ENCODE results near the gene POC1A. TPM values are rescaled to one million over a fixed set of nuclear protein-coding genes. Genes with fewer than 3 reads are reported as not detected.

Gene POC1A
- total RNA-seq, 1 donor = 10.0 TPM

- peak; percentile 13 for DNase-seq (ENCODE audit: low read depth)
- TF ChIP-seq CTCF (IDR thresholded peaks at IDR 0.05; ENCODE audit: insufficient read depth, low read length) = no peak
- H3K4me3 ChIP-seq (ENCODE audit: low read depth, low read length) = no peak overlapping the region
Measured at GRCh38 chr3:52099001-52099401, 55.2 kb downstream of the POC1A start.

GRCh38 chr3:52097851-52098507 is 56.2 kb downstream of the POC1A start:
- TF ChIP-seq CTCF (IDR thresholded peaks at IDR 0.05; ENCODE audit: insufficient read depth, low read length) = no peak
- DNase-seq (ENCODE audit: low read depth) = no peak
- H3K4me3 ChIP-seq (ENCODE audit: low read depth, low read length) = no peak overlapping the region

GRCh38 chr3:52095990-52096775 is 58.0 kb downstream of the POC1A start:
- no peak overlapping the region for H3K4me3 ChIP-seq (ENCODE audit: low read depth, low read length)
- no peak for TF ChIP-seq CTCF (IDR thresholded peaks at IDR 0.05; ENCODE audit: insufficient read depth, low read length)
- DNase-seq (ENCODE audit: low read depth) = no peak

GRCh38 chr3:52094571-52095485 is 59.4 kb downstream of the POC1A start:
- DNase-seq (ENCODE audit: low read depth) = no peak
- TF ChIP-seq CTCF (IDR thresholded peaks at IDR 0.05; ENCODE audit: insufficient read depth, low read length) = no peak
- no peak overlapping the region for H3K4me3 ChIP-seq (ENCODE audit: low read depth, low read length)

- no peak for DNase-seq (ENCODE audit: low read depth)
- TF ChIP-seq CTCF (IDR thresholded peaks at IDR 0.05; ENCODE audit: insufficient read depth, low read length) = no peak
- no peak overlapping the region for H3K4me3 ChIP-seq (ENCODE audit: low read depth, low read length)
Measured at GRCh38 chr3:52093756-52094545, 60.3 kb downstream of the POC1A start.

- TF ChIP-seq CTCF (IDR thresholded peaks at IDR 0.05; ENCODE audit: insufficient read depth, low read length) = no peak
- H3K4me3 ChIP-seq (ENCODE audit: low read depth, low read length) = no peak overlapping the region
- no peak for DNase-seq (ENCODE audit: low read depth)
Measured at GRCh38 chr3:52092891-52093290, 61.3 kb downstream of the POC1A start.
